SU-DHL-6 (cell line): ENCODE measurements around the gene PARP1.

Experiments used
- CTCF ChIP-seq: fragments of 200-600 bp; sonication (generic); IDR thresholded peaks from one replicate; pipeline ENCODE4 v1.5.1; 2017; ENCODE audit warnings: antibody characterized with exemption, mild to moderate bottlenecking, low read length, moderate library complexity; ENCODE audit not compliant: insufficient read depth, poor library complexity, severe bottlenecking
- EZH2phosphoT487 ChIP-seq: fragments of 200-600 bp; sonication (generic), shearing (Covaris generic); conservative IDR thresholded peaks from 2 replicates; pipeline ENCODE4 v1.6.1; 2018; ENCODE audit warnings: mild to moderate bottlenecking, antibody characterized with exemption, low read length, moderate library complexity, mixed read lengths

DNA sequence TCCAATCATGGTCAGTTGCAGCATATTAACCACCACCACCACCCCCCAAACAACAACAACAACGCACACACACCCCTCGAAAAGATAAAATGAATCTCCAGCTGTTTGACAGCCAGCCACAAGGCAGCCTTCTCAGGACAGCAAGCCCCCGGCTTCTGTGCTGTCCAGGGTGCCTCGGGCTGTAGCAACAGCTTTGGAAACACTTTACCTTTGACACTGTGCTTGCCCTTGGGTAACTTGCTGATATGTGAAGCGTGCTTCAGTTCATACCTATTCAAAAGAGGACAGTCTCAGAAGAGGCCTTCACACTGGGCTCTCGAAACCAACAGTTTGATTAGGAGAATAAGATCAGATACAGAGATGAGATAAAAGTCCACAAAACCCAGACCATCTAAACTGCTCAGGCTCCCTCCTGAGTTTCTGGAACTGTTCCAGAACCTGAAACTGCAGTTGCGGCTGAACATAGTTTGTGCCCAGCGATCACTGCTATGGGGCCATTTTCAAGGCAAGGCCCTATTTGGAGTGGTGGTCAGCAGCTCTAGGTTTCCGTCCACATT is 44.9 kb downstream of the PARP1 start:
- TF ChIP-seq CTCF: no peak
- no peak for TF ChIP-seq EZH2phosphoT487
